ENCODE data around the gene MLPH.

Gene MLPH

GRCh38 chr2:237449193-237449881, 37.7 kb upstream of the MLPH start:
- no peak for TF ChIP-seq CTCF (IDR thresholded peaks at IDR 0.05; ENCODE audit: insufficient read depth, low read depth, low read length, missing control alignments)
- DNase-seq (ENCODE audit: low read depth) = no peak
- no peak overlapping the region for H3K4me3 ChIP-seq (ENCODE audit: low read depth, low read length)

- H3K4me3 ChIP-seq (ENCODE audit: low read depth, low read length) = no peak overlapping the region
- TF ChIP-seq CTCF (IDR thresholded peaks at IDR 0.05; ENCODE audit: insufficient read depth, low read depth, low read length, missing control alignments) = no peak
- DNase-seq (ENCODE audit: low read depth) = no peak
Observed at GRCh38 chr2:237450108-237450507, 36.9 kb upstream of the MLPH start.

GRCh38 chr2:237450583-237450982, 36.5 kb upstream of the MLPH start:
- TF ChIP-seq CTCF (IDR thresholded peaks at IDR 0.05; ENCODE audit: insufficient read depth, low read depth, low read length, missing control alignments) = no peak
- H3K4me3 ChIP-seq (ENCODE audit: low read depth, low read length) = no peak overlapping the region
- DNase-seq (ENCODE audit: low read depth) = no peak

GRCh38 chr2:237451643-237452469, 35.2 kb upstream of the MLPH start:
- no peak for DNase-seq (ENCODE audit: low read depth)
- no peak overlapping the region for H3K4me3 ChIP-seq (ENCODE audit: low read depth, low read length)
- TF ChIP-seq CTCF (IDR thresholded peaks at IDR 0.05; ENCODE audit: insufficient read depth, low read depth, low read length, missing control alignments) = no peak

- DNase-seq (ENCODE audit: low read depth) = no peak
- TF ChIP-seq CTCF (IDR thresholded peaks at IDR 0.05; ENCODE audit: insufficient read depth, low read depth, low read length, missing control alignments) = no peak
- no peak overlapping the region for H3K4me3 ChIP-seq (ENCODE audit: low read depth, low read length)
Observed at GRCh38 chr2:237452861-237453260, 34.2 kb upstream of the MLPH start.

GRCh38 chr2:237453671-237454070, 33.4 kb upstream of the MLPH start:
- H3K4me3 ChIP-seq (ENCODE audit: low read depth, low read length) = no peak overlapping the region
- no peak for DNase-seq (ENCODE audit: low read depth)
- no peak for TF ChIP-seq CTCF (IDR thresholded peaks at IDR 0.05; ENCODE audit: insufficient read depth, low read depth, low read length, missing control alignments)

Data from GM12865 (cell line).